AG10803 (cell line): ENCODE data around the gene SNTG2.

ENCODE experiments used
- DNase-seq: peaks from one replicate; pipeline ENCODE4 v3.0.0; 2010; ENCODE audit warnings: low read depth
- H3K4me3 ChIP-seq: 2 replicates; pipeline ENCODE4 v1.5.1; 2011; ENCODE audit warnings: mild to moderate bottlenecking, low read length, control low read depth
- CTCF ChIP-seq: conservative IDR thresholded peaks from 2 replicates; pipeline ENCODE4 v1.5.1; 2011; ENCODE audit warnings: mild to moderate bottlenecking, low read length, control low read depth, inconsistent platforms

The SNTG2 gene

GRCh38 chr2:937530-937929, 13.1 kb upstream of the SNTG2 start:
- no peak for TF ChIP-seq CTCF
- peak; percentile 22 for DNase-seq
- no peak overlapping the region for H3K4me3 ChIP-seq

GRCh38 chr2:938181-939005, 12.3 kb upstream of the SNTG2 start:
- no peak overlapping the region for H3K4me3 ChIP-seq
- DNase-seq = peak; percentile 50
- TF ChIP-seq CTCF = no peak

- DNase-seq = peak; percentile 93
- no peak for TF ChIP-seq CTCF
- H3K4me3 ChIP-seq = no peak overlapping the region
These were observed 10.6 kb upstream of the SNTG2 start for GRCh38 chr2:939936-940601.

- no peak for DNase-seq
- no peak for TF ChIP-seq CTCF
- no peak overlapping the region for H3K4me3 ChIP-seq
These were observed 8.8 kb upstream of the SNTG2 start for GRCh38 chr2:941871-942270.

- no peak for DNase-seq
- TF ChIP-seq CTCF = no peak
- no peak overlapping the region for H3K4me3 ChIP-seq
These were observed 7.7 kb upstream of the SNTG2 start for GRCh38 chr2:942775-943460.

GRCh38 chr2:943461-943797, 7.2 kb upstream of the SNTG2 start:
- H3K4me3 ChIP-seq = no peak overlapping the region
- TF ChIP-seq CTCF = no peak

GRCh38 chr2:943821-944220, 6.8 kb upstream of the SNTG2 start:
- no peak for TF ChIP-seq CTCF
- no peak overlapping the region for H3K4me3 ChIP-seq
- DNase-seq = no peak

More at GRCh38 chr2:943461-943797, 7.2 kb upstream of the SNTG2 start:
- no peak for DNase-seq
